Kidney (tissue), 14 donors: ENCODE data around the gene AMMECR1. TPM values are rescaled to one million over a fixed set of nuclear protein-coding genes. Genes with fewer than 3 reads are reported as not detected.

Experiments
- DNase-seq, 5 donors: peaks; one replicate each; pipeline ENCODE4 v3.0.0-alpha.2; 2013 to 2020
- FAIRE-seq: peaks from 2 replicates; lab custom pipeline; 2012; peaks lifted over from hg19 to GRCh38; lab: Jason Lieb, UNC
- H3K27ac ChIP-seq, 2 donors: one replicate each; pipeline ENCODE4 v1.7.0; 2013; ENCODE audit warnings: low read depth in 2 of 2, low read length in 2 of 2, inconsistent platforms in 1 of 2
- H3K27me3 ChIP-seq: one replicate; pipeline ENCODE4 v1.7.1; 2013; ENCODE audit warnings: low read length, inconsistent platforms; ENCODE audit not compliant: control insufficient read depth, insufficient read depth
- H3K36me3 ChIP-seq, 3 donors: one replicate each; pipeline versions ENCODE4 v1.7.0 to v1.7.1; 2013; ENCODE audit warnings: low read length in 3 of 3, control low read depth in 1 of 3, inconsistent platforms in 1 of 3; ENCODE audit not compliant: insufficient read depth in 3 of 3, control insufficient read depth in 2 of 3
- H3K4me1 ChIP-seq, 3 donors: one replicate each; pipeline versions ENCODE4 v1.7.0 to v1.7.1; 2013; ENCODE audit warnings: low read length in 3 of 3, inconsistent platforms in 1 of 3, low read depth in 1 of 3; ENCODE audit not compliant: control insufficient read depth in 2 of 3, insufficient read depth in 2 of 3
- H3K4me3 ChIP-seq, 3 donors: one replicate each; pipeline versions ENCODE4 v1.7.0 to v1.8.1; 2013; ENCODE audit warnings: low read length in 3 of 3, control low read depth in 1 of 3, inconsistent platforms in 1 of 3
- H3K9ac ChIP-seq, 3 donors: one replicate each; pipeline versions ENCODE4 v1.7.0 to v1.7.1; 2013; ENCODE audit warnings: low read length in 3 of 3, control low read depth in 1 of 3, inconsistent platforms in 1 of 3
- H3K9me3 ChIP-seq, 3 donors: one replicate each; pipeline versions ENCODE4 v1.7.0 to v1.7.1; 2013; ENCODE audit warnings: low read length in 3 of 3, control low read depth in 1 of 3, inconsistent platforms in 1 of 3; ENCODE audit not compliant: control insufficient read depth in 2 of 3, insufficient read depth in 1 of 3
- CTCF ChIP-seq: IDR thresholded peaks from 3 replicates; pipeline ENCODE4 v1.5.1; 2012; ENCODE audit warnings: mild to moderate bottlenecking, moderate library complexity, borderline replicate concordance; ENCODE audit not compliant: insufficient read depth; ENCODE audit errors: extremely low read depth
- intact Hi-C: fragments of 100-400 bp; cut with DNase I; formaldehyde crosslinking; loops from one replicate; pipeline ENCODE4 v1.11.1; 2022
- polyA plus RNA-seq: library from polyadenylated mRNA; stranded (reverse); fragments of 350-450 nt; fragmentation: Illumina TruSeq; extraction: RNeasy Lipid Tissue Mini Kit (QIAGEN cat#74804); gene quantifications from one replicate; pipeline ENCODE4 v1.2.3, GENCODE V29; 2014; ENCODE audit warnings: low read depth, low replicate concordance; ENCODE audit not compliant: insufficient read depth
- total RNA-seq: library from RNA; stranded (reverse); fragmentation: NEBNext Ultra II Directional; extraction: Animal tissue kit (Norgen Biotek cat#: 25700); gene quantifications from one replicate; pipeline ENCODE4 v1.2.1, GENCODE V29; 2021
- donor health status: control.
- donor health status: control.
- donor health status: control.
- donor health status: control.
- donor health status: control.
- donor health status: DM: yes; HTN: yes; CAD: no.
- donor health status: Normal renal cell carcinoma (clear cell type).

AMMECR1 gene
- total and polyA plus RNA-seq, 2 donors from 2014 or later, result 4.4 to 11.0 TPM

GRCh38 chrX:110172215-110172614 is 145.7 kb downstream of the AMMECR1 start:
- no peak for DNase-seq

GRCh38 chrX:110171442-110171841 is 146.4 kb downstream of the AMMECR1 start:
- no peaks in the 10 kb centered on the region for H3K27me3 ChIP-seq
- FAIRE-seq (no peak), DNase-seq (no peak)
- no peaks in the 10 kb centered on the region for H3K4me1 ChIP-seq
- no peak overlapping the region for H3K4me3 ChIP-seq
- TF ChIP-seq CTCF, result no peak
- no peak overlapping the region for H3K9ac ChIP-seq
- H3K27ac ChIP-seq, result no peak overlapping the region
- H3K9me3 ChIP-seq, result no peaks in the 10 kb centered on the region
- H3K36me3 ChIP-seq, result peaks cover 0 to 2% (median 0%) of the 10 kb centered on the region in 3 donors
- intact Hi-C loops, result no loop called here

More at GRCh38 chrX:110172215-110172614, 145.7 kb downstream of the AMMECR1 start:
- peaks cover 0 to 2% (median 0%) of the 10 kb centered on the region in 3 donors for H3K36me3 ChIP-seq
- H3K4me1 ChIP-seq, result no peaks in the 10 kb centered on the region
- no peak for FAIRE-seq
- H3K27me3 ChIP-seq, result no peaks in the 10 kb centered on the region
- H3K9me3 ChIP-seq, result no peaks in the 10 kb centered on the region
- intact Hi-C loops, result no loop called here
- TF ChIP-seq CTCF, result no peak
- H3K4me3 ChIP-seq, result no peak overlapping the region
- no peak overlapping the region for H3K9ac ChIP-seq
- no peak overlapping the region for H3K27ac ChIP-seq

DNA sequence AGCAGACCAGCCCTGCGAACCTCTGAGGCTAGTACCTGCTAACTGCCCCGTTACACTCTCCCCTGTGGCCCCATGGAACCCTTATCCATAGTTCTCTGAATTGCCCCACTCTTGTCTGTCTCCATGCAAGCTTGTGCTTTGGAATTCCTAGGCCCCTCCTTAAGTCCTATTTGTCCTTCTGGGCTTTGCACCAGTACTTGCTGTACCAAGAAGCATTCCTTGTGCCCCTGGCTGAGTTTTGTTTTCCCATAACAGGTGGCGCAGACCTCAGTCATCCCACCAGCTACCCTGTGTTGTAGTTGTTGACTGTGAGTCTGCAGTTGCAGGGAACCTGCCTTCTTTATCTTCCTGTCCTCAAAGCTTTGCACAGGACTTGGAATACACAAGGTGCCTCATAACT is 147.9 kb downstream of the AMMECR1 start:
- no peak overlapping the region for H3K27ac ChIP-seq

More for the DNA sequence above, 147.9 kb downstream of the AMMECR1 start:
- Histone ChIP-seq H3K9ac (no peak overlapping the region), H3K9me3 (no peaks in the 10 kb centered on the region), H3K36me3 (peaks cover 0 to 2% (median 0%) of the 10 kb centered on the region in 3 donors), H3K4me1 (no peaks in the 10 kb centered on the region), H3K27me3 (no peaks in the 10 kb centered on the region), H3K4me3 (no peak overlapping the region)
- intact Hi-C loops, result no loop called here
- FAIRE-seq (no peak), DNase-seq (no peak)
- no peak for TF ChIP-seq CTCF
